ENCODE results near the gene COL4A6.
A peak's percentile ranks its signal among the peaks of the same experiment; 100 is the strongest.

COL4A6 gene

GRCh38 chrX:108160309-108160708 lies 277.9 kb downstream of the COL4A6 start:
- Histone ChIP-seq H3K4me3 (ENCODE audit: low read depth, low read length) (no peak overlapping the region), H3K79me2 (ENCODE audit: control insufficient read depth, insufficient read depth, low read length, unreplicated experiment) (no peaks in the 10 kb centered on the region), H3K27me3 (ENCODE audit: insufficient read depth, low read length) (no peaks in the 10 kb centered on the region), H3K36me3 (ENCODE audit: insufficient read depth, low read length) (no peaks in the 10 kb centered on the region), H3K27ac (ENCODE audit: low read depth, low read length) (no peak overlapping the region), H3K4me1 (ENCODE audit: control insufficient read depth, insufficient read depth, low read length, unreplicated experiment) (no peaks in the 10 kb centered on the region), H2AFZ (ENCODE audit: low read length, unreplicated experiment) (no peak overlapping the region)

GRCh38 chrX:108159028-108159670 lies 279.1 kb downstream of the COL4A6 start:
- no peaks in the 10 kb centered on the region for H3K79me2 ChIP-seq (ENCODE audit: control insufficient read depth, insufficient read depth, low read length, unreplicated experiment)
- no peaks in the 10 kb centered on the region for H3K4me1 ChIP-seq (ENCODE audit: control insufficient read depth, insufficient read depth, low read length, unreplicated experiment)
- H3K27ac ChIP-seq (ENCODE audit: low read depth, low read length) = no peak overlapping the region
- H2AFZ ChIP-seq (ENCODE audit: low read length, unreplicated experiment) = no peak overlapping the region
- H3K36me3 ChIP-seq (ENCODE audit: insufficient read depth, low read length) = no peaks in the 10 kb centered on the region
- no peak overlapping the region for H3K4me3 ChIP-seq (ENCODE audit: low read depth, low read length)
- no peaks in the 10 kb centered on the region for H3K27me3 ChIP-seq (ENCODE audit: insufficient read depth, low read length)

- no peak overlapping the region for H3K4me3 ChIP-seq (ENCODE audit: low read depth, low read length)
- no peak overlapping the region for H3K27ac ChIP-seq (ENCODE audit: low read depth, low read length)
- no peaks in the 10 kb centered on the region for H3K4me1 ChIP-seq (ENCODE audit: control insufficient read depth, insufficient read depth, low read length, unreplicated experiment)
- H2AFZ ChIP-seq (ENCODE audit: low read length, unreplicated experiment) = no peak overlapping the region
- H3K79me2 ChIP-seq (ENCODE audit: control insufficient read depth, insufficient read depth, low read length, unreplicated experiment) = no peaks in the 10 kb centered on the region
- no peaks in the 10 kb centered on the region for H3K36me3 ChIP-seq (ENCODE audit: insufficient read depth, low read length)
- H3K27me3 ChIP-seq (ENCODE audit: insufficient read depth, low read length) = no peaks in the 10 kb centered on the region
These were observed 280.6 kb downstream of the COL4A6 start for GRCh38 chrX:108157628-108158027.

GRCh38 chrX:108156934-108157466 lies 281.2 kb downstream of the COL4A6 start:
- Histone ChIP-seq H3K4me3 (ENCODE audit: low read depth, low read length) (no peak overlapping the region), H3K4me1 (ENCODE audit: control insufficient read depth, insufficient read depth, low read length, unreplicated experiment) (no peaks in the 10 kb centered on the region), H3K36me3 (ENCODE audit: insufficient read depth, low read length) (no peaks in the 10 kb centered on the region), H3K79me2 (ENCODE audit: control insufficient read depth, insufficient read depth, low read length, unreplicated experiment) (no peaks in the 10 kb centered on the region), H3K27ac (ENCODE audit: low read depth, low read length) (no peak overlapping the region), H3K27me3 (ENCODE audit: insufficient read depth, low read length) (no peaks in the 10 kb centered on the region), H2AFZ (ENCODE audit: low read length, unreplicated experiment) (no peak overlapping the region)

- Histone ChIP-seq H3K27me3 (ENCODE audit: insufficient read depth, low read length) (no peaks in the 10 kb centered on the region), H3K36me3 (ENCODE audit: insufficient read depth, low read length) (no peaks in the 10 kb centered on the region), H3K27ac (ENCODE audit: low read depth, low read length) (no peak overlapping the region), H3K4me1 (ENCODE audit: control insufficient read depth, insufficient read depth, low read length, unreplicated experiment) (no peaks in the 10 kb centered on the region), H3K4me3 (ENCODE audit: low read depth, low read length) (no peak overlapping the region), H3K79me2 (ENCODE audit: control insufficient read depth, insufficient read depth, low read length, unreplicated experiment) (no peaks in the 10 kb centered on the region), H2AFZ (ENCODE audit: low read length, unreplicated experiment) (no peak overlapping the region)
These were observed 282.1 kb downstream of the COL4A6 start for GRCh38 chrX:108156082-108156481.

- no peaks in the 10 kb centered on the region for H3K27me3 ChIP-seq (ENCODE audit: insufficient read depth, low read length)
These were observed 289.7 kb downstream of the COL4A6 start for GRCh38 chrX:108148524-108148923.

GRCh38 chrX:108138814-108139702 lies 299.2 kb downstream of the COL4A6 start:
- Histone ChIP-seq H2AFZ (ENCODE audit: low read length, unreplicated experiment) (no peak overlapping the region), H3K36me3 (ENCODE audit: insufficient read depth, low read length) (no peaks in the 10 kb centered on the region), H3K27me3 (ENCODE audit: insufficient read depth, low read length) (no peaks in the 10 kb centered on the region), H3K79me2 (ENCODE audit: control insufficient read depth, insufficient read depth, low read length, unreplicated experiment) (no peaks in the 10 kb centered on the region), H3K4me3 (ENCODE audit: low read depth, low read length) (no peak overlapping the region), H3K27ac (ENCODE audit: low read depth, low read length) (no peak overlapping the region), H3K4me1 (ENCODE audit: control insufficient read depth, insufficient read depth, low read length, unreplicated experiment) (no peaks in the 10 kb centered on the region)

More at GRCh38 chrX:108148524-108148923, 289.7 kb downstream of the COL4A6 start:
- Histone ChIP-seq H3K4me3 (ENCODE audit: low read depth, low read length) (no peak overlapping the region), H3K27ac (ENCODE audit: low read depth, low read length) (no peak overlapping the region), H3K36me3 (ENCODE audit: insufficient read depth, low read length) (no peaks in the 10 kb centered on the region), H3K4me1 (ENCODE audit: control insufficient read depth, insufficient read depth, low read length, unreplicated experiment) (no peaks in the 10 kb centered on the region), H2AFZ (ENCODE audit: low read length, unreplicated experiment) (no peak overlapping the region), H3K79me2 (ENCODE audit: control insufficient read depth, insufficient read depth, low read length, unreplicated experiment) (no peaks in the 10 kb centered on the region)

- Histone ChIP-seq H3K4me1 (ENCODE audit: control insufficient read depth, insufficient read depth, low read length, unreplicated experiment) (peaks cover 13% of the 10 kb centered on the region), H3K27ac (ENCODE audit: low read depth, low read length) (no peak overlapping the region), H3K79me2 (ENCODE audit: control insufficient read depth, insufficient read depth, low read length, unreplicated experiment) (no peaks in the 10 kb centered on the region), H3K27me3 (ENCODE audit: insufficient read depth, low read length) (no peaks in the 10 kb centered on the region), H3K36me3 (ENCODE audit: insufficient read depth, low read length) (no peaks in the 10 kb centered on the region), H3K4me3 (ENCODE audit: low read depth, low read length) (no peak overlapping the region), H2AFZ (ENCODE audit: low read length, unreplicated experiment) (no peak overlapping the region)
These were observed 303.5 kb downstream of the COL4A6 start for GRCh38 chrX:108134724-108135123.

GRCh38 chrX:108132876-108133275 lies 305.3 kb downstream of the COL4A6 start:
- Histone ChIP-seq H3K79me2 (ENCODE audit: control insufficient read depth, insufficient read depth, low read length, unreplicated experiment) (no peaks in the 10 kb centered on the region), H3K4me3 (ENCODE audit: low read depth, low read length) (no peak overlapping the region), H3K27me3 (ENCODE audit: insufficient read depth, low read length) (no peaks in the 10 kb centered on the region), H2AFZ (ENCODE audit: low read length, unreplicated experiment) (no peak overlapping the region), H3K36me3 (ENCODE audit: insufficient read depth, low read length) (no peaks in the 10 kb centered on the region), H3K4me1 (ENCODE audit: control insufficient read depth, insufficient read depth, low read length, unreplicated experiment) (peaks cover 13% of the 10 kb centered on the region), H3K27ac (ENCODE audit: low read depth, low read length) (no peak overlapping the region)

- Histone ChIP-seq H3K27me3 (ENCODE audit: insufficient read depth, low read length) (no peaks in the 10 kb centered on the region), H3K27ac (ENCODE audit: low read depth, low read length) (peak overlapping the region; percentile 29), H3K36me3 (ENCODE audit: insufficient read depth, low read length) (no peaks in the 10 kb centered on the region), H3K4me3 (ENCODE audit: low read depth, low read length) (no peak overlapping the region), H3K79me2 (ENCODE audit: control insufficient read depth, insufficient read depth, low read length, unreplicated experiment) (no peaks in the 10 kb centered on the region), H2AFZ (ENCODE audit: low read length, unreplicated experiment) (no peak overlapping the region), H3K4me1 (ENCODE audit: control insufficient read depth, insufficient read depth, low read length, unreplicated experiment) (peaks cover 13% of the 10 kb centered on the region)
These were observed 306.2 kb downstream of the COL4A6 start for GRCh38 chrX:108132034-108132433.

Measured in ACC112 (cell line).